GM18507 (cell line): Measurements from ENCODE around the gene TMEM86B.

Experiments used
- DNase-seq: peaks from one replicate; pipeline ENCODE4 v3.0.0; 2011; ENCODE audit warnings: low read depth; ENCODE audit not compliant: insufficient read length; ENCODE audit errors: extremely low spot score
- FAIRE-seq: peaks from 2 replicates; lab custom pipeline; 2011; peaks lifted over from hg19 to GRCh38; lab: Jason Lieb, UNC

Gene TMEM86B

DNA sequence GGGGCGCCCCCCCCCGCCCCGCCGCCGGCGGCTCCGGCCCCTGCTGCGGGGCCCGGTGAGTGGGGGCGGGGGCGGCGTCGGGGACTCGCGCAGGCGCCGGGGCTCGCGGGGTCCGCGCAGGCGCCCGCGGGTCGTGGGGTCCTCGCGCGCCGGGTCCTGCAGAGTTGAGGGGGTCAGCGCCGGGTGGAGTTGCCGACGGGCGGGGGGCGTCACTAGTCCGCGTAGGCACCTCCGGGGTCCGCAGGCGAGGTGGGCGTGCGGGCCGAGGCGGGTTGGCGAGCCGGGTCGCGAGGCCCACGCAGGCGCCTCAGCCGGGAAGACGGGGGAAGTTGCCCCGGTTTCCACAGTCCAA is 29.9 kb upstream of the TMEM86B start:
- FAIRE-seq = no peak
- no peak for DNase-seq

DNA sequence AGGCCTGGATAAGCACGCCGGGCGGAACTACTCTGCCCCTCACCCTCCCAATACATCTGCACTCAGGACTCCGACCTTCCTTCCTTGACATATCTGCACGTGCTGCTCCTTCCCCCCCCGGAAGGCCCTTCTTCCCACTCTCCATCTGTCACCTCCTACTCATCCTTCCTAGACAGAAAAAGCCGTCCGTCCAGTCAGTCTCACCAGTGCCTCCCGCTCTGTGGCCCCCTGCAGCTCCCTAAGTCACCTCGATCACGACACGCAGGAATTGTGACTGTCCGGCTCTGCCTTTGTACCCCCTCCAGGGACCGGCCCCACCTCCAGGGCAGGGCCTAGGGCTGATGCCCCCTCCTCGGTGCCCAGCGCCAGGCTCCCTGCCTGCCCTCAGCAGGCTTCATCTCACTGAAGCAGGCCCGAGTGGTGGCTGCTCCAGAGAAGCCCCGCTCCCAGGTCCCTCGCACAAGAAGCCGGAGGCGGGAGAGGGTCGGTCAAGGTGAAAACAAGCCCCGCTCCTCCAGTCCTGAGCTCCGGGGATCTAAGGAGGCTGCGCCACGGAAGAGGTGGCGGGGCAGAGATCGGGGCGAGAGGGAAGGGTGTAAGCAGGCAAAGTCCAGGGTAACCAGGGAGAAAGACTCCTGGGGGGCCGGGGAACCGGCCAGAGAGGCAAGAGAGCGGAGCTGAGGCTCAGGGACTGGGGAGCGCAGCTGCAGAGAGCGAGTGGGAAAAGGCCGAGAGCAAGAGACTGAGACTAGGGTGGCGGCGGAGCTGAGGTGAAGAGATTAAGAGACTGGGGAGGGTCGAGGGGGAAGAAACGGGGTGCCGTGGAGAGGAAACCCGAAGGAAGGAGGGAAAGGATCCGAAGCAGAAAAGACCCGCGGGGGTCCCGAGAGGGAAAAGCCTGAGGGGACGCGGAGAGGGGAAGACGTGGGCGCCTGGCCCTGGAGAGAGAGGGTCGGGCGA is 29.2 kb upstream of the TMEM86B start:
- DNase-seq (no peak), FAIRE-seq (peak; percentile 44)

DNA sequence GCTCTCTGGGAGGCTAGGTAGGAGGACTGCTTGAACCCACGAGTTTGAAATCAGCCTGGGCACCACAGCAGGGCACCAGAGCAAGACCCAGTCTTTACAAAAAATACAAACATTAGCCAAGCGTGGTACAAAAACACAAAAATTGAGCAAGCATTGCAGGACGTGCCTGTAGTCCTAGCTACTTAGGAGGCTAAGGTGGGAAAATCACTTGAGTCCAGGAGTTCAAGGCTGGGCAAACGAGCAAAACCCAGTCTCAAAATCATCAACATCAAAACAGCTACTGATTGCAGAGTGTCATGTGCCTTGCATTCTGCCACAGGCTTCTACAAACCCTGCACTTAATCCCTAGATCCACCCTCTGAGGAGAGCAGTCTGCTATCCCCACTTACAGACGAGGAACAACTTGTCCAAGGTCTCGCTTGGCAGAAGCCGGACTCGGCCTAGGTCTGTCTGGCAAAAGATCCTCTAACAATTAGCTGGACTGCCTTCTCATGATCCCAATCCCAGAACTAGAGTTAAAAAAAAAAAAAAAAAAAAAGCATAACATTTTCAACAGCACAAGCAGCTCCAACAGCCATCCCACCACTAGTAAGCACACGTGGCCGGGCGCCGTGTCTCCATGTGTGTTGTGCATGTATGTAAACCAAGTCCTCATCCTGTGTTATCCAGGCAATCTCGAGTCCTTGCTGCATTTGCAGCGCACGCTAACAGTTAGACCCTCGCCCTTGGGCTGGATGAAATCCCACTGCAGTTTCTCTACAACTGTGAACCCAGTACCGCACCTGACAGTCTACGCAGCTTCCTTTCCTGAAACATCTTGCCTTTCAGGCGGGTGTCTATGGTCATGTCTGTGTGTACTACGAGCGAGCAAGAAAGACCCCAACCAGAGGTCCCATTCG is 28.2 kb upstream of the TMEM86B start:
- no peak for FAIRE-seq
- DNase-seq = no peak

GRCh38 chr19:55255618-55256423 is 27.3 kb upstream of the TMEM86B start:
- peak; percentile 70 for FAIRE-seq
- DNase-seq = no peak

- no peak for FAIRE-seq
Measured at GRCh38 chr19:55254625-55254977, 26.0 kb upstream of the TMEM86B start.

DNA sequence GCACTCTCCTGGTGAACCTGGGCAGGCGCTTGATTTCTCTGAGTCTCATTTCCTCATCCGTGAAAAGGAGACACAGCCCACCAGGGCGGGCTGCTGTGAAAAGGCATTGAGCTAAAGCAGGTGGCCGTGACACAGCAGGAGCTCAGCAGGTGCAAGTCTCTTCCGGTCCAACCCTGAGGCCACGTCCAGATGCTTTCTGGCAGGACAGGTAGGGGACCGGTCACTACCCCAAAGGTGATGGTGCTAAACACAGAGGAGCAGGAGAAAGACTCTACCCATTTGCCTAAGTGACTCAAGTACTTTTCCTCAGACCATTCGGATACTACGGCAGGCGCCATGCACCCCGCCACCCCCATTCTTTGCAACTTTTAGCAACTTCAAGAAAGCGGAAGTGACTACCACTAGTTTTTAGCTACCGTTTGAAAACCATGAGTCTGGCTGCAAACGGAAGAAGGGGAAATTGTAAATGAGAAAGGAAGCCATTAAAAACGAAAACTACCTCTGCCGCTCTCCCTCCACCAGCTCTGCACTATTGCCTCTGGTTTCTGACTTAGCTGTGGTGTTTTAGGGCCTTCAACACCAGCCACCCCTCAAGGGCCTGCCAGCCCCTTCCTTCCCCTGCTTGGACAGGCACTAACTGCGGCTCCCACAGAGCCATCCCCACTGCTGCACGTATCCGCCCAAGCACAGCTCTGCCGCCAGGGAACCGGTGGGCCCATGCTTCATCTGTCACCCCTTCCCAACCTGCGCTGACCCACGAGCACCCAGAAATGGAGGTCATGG is 25.5 kb upstream of the TMEM86B start:
- FAIRE-seq = peak; percentile 92
- peak; percentile 55 for DNase-seq

More at GRCh38 chr19:55254625-55254977, 26.0 kb upstream of the TMEM86B start:
- no peak for DNase-seq

DNA sequence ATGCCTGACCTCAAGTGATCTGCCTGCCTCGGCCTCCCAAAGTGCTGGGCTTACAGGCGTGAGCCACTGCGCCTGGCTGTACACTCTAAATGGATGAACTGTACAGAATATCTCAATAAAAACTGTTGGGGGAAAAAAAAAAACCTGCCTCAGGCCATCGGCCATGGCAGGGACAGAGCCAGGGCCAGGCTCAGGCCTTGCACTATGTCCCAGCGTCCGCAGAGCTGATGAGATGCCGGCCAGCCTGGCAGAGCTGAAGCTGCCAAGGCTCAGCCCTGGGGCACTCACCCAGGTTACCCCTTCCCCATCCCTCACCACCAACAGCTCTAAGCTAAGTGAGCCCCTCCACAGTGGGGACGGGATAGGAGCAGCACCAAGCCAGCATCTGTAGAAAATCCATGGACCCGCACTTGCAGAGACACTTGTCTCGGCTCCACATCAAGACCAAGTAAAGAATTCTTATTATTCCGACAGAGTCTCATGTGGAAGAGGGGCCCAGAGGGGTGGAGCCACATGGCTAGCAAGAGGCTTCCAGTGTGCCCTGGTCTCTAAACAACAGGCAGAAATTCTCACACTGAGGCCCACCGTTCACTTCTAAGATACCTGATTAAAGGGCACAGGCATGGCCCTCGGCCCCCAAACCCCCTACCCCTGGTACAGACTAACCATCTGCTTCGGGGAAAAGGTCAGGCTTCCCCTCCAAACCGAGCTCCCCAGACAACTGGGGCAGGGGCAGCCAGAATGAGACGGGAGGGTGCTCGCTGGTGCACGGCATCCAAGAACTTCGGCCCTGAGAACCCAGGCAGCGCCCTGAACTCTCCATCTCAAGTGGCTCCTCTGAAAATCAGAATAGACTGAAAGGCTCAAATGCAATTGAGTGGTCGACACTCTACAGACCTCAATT is 24.4 kb upstream of the TMEM86B start:
- no peak for DNase-seq
- no peak for FAIRE-seq

DNA sequence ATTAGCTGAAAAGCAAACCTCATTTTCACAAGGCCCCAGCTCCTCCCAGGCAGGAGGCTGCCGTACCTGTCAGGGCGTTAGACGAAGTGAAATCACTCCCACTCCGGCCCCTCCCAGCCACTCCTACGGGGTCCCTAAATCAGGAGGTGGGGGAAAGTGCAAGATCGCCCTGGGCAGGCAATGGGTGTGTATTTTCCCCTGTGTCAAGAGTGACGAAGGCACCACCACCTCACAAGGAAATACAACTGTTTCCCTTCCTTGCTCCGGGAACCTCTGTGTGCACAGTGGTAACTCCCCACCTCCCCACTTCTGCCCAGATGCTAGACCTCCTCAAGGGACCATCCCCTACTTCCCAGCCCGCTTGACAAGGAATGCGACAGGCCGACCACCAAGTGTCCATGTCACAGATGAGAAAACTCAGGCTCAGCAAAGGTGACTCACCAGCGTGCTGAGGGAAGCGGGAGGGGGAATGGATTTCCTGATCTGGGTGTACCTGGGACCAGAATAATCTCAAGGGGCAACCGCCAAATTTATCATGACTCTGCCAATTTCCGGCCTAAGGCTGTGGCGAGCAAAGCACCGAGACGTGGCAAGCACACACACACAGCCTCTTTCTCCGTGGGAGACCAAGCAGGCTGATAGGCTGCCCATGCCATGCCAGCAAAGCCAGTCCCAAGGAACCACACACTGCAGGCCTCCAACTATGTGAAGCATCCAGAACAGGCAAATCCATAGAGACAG is 22.9 kb upstream of the TMEM86B start:
- FAIRE-seq (peak; percentile 77), DNase-seq (no peak)

DNA sequence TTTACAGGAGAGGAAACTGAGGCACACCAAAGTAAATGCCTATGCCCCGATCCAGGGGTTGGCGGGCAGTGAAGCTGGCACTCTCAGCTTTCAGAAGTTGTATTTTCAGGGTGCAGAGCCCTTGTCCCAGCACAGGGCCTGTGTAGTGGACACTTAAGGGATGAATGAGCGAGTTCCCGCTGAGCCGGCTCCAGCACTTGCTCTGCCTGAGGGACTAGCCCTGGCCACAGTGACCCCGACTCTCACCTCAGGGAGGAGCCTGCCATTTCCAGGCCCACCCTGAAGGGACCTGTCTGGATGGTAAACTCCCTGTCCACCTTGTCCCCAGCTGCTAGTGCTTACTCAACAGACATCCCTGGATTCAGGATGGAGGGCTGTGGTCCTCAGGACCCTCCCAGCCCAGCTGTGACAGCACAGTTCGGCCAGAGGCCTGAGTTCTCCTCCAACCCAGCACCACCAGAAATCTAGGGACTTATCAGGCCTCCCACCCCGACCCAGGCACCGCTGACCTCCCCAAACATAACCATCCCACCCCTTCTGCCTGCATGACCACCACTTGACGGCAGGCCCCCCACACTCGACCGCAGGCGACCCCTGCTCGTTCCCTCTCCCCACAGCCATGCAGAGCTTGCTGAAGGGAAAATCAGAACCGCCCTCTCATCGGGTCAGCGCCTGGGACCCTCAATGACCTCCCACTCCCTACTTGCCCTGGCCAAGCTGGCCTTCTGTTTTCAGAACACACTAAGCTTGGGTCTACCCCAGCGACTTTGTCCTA is 21.9 kb upstream of the TMEM86B start:
- FAIRE-seq = no peak

GRCh38 chr19:55249841-55250240 is 21.3 kb upstream of the TMEM86B start:
- DNase-seq (no peak), FAIRE-seq (no peak)

More for the DNA sequence above, 21.9 kb upstream of the TMEM86B start:
- DNase-seq = no peak

- DNase-seq (no peak), FAIRE-seq (no peak)
Measured at GRCh38 chr19:55248704-55249103, 20.1 kb upstream of the TMEM86B start.

DNA sequence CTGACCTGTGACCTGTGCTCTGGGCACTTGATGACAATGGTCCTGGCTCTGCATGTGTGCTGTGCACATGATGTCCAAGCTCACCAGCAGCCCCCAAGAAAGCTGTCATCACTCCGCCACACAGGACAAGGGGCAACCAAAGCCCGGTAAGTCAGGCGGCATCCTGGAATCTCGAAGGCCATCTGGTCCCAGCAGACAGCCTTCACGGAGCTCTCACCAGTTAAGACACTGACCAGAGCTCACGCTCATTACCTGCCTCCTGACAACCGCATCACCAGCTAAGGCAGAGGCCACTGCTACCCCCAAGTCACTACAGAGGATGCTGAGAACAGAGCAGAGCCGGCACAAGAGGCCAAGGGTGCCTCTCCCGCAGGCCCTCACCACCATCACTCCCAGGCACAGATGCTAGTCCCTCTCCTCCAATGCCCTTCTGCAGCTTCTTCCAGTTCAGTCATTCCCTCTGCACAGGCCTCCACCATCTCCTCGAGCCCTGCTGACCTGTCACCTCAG is 19.7 kb upstream of the TMEM86B start:
- DNase-seq = no peak
- FAIRE-seq = no peak

DNA sequence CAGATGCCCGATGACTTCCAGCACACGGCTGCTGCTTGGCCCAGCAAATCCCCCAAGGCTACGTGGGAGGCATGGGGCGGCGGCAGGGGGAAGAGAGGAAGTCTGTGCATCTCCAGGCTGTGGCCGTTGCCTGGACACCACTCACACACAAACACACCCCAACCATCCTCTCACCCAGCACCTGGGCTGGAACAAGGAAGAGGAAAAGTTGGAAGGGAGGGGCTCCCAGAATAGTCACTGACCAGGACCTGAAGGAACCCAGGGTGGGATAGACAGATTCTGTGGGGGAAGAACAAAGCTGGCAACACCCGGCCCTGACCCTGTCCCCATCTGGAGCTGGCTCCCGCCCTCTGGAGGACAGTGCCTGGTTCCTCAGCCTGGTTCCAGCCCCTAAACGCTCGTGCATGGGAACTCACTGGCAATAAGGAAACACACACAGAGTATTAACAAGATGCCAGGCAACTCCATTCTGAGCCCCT is 19.1 kb upstream of the TMEM86B start:
- DNase-seq (no peak), FAIRE-seq (no peak)

DNA sequence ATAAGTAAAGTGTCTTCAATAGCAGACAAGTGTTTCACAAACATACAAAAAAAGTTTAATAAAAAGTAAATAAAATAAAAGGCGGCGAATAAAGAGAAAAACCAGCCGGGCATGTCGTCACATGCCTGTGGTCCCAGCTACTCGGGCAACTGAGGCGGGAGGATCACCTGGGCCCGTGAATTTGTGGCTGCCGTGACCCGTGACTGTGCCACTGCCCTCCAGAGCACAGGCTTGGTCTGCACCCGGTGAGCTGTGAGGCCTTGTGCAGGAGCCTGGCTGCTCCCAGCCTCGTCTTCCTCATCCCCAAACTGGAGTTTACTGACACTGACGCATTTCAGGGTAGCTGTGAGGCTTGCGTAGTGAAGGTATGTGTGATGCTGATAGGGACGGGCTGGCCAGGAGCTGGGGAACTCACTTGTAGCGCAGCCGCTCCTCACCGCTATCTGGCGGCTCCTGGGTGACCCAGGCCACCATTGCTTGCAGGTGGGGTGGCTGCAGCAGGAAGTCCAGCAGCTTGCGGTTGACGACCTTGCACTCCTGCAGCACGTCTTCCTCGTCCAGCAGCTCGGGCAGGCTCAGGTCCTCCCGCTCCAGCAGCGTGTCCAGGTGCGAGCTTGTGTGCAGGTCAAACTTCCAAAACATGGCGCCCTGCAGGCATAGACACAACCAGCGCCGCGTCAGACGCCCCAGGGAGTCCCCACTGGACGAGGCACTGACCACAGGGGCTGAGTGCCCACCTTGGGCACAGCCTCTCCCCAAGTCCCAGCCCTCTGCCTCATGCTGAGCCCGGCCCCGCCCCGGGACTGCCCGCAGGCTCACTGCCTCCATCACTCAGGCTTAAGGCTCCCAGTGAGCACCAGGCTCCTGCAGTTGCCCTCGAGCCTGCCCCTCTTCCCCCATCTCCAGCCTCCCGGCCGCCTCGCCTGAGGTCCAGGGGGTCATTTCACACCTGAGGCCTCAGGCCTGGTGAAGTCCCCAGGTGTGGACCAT is 18.2 kb upstream of the TMEM86B start:
- no peak for DNase-seq

DNA sequence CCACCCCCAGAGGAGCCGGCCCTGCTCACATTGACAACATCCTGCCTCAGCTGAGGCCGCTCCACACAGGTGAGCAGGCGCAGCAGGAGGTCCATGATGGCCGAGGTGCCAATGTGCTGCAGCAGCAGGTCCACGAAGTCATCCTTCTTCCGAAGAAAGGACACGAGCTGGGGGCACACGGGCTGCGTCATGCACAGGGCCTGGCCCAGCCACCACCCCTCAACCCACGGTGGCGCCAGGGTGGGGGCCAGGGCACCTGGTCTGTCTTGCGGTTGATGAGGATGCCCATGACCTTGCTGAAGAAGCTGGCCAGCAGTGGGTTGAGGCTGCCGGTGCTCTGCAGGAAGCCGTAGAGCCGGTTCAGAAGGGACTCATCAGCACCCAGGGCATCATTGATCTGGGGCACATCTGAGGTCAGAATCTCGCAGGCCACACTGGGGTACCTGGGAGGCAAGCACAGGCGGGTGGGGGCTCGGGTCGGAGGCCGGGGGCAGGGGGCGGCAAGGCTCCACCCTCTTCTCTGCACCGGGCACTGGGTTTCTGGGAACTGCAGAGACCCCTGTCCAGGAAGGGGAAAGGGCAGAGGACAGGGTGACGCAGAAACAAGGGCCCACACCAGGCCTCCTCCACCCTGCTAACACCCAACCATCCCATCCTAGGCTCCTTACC is 16.8 kb upstream of the TMEM86B start:
- DNase-seq (no peak), FAIRE-seq (no peak)

More for the DNA sequence above, 18.2 kb upstream of the TMEM86B start:
- no peak for FAIRE-seq
